GM21529 (cell line): ENCODE measurements around the gene CHAD.
A peak's percentile ranks its signal among the peaks of the same experiment; 100 is the strongest.

Source experiments
- ATAC-seq: cut with Tn5 transposase; IDR thresholded peaks from one replicate; pipeline ENCODE4 v1.9.1; 2021; ENCODE audit not compliant: unreplicated experiment

CHAD gene, protein sequence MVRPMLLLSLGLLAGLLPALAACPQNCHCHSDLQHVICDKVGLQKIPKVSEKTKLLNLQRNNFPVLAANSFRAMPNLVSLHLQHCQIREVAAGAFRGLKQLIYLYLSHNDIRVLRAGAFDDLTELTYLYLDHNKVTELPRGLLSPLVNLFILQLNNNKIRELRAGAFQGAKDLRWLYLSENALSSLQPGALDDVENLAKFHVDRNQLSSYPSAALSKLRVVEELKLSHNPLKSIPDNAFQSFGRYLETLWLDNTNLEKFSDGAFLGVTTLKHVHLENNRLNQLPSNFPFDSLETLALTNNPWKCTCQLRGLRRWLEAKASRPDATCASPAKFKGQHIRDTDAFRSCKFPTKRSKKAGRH

DNA sequence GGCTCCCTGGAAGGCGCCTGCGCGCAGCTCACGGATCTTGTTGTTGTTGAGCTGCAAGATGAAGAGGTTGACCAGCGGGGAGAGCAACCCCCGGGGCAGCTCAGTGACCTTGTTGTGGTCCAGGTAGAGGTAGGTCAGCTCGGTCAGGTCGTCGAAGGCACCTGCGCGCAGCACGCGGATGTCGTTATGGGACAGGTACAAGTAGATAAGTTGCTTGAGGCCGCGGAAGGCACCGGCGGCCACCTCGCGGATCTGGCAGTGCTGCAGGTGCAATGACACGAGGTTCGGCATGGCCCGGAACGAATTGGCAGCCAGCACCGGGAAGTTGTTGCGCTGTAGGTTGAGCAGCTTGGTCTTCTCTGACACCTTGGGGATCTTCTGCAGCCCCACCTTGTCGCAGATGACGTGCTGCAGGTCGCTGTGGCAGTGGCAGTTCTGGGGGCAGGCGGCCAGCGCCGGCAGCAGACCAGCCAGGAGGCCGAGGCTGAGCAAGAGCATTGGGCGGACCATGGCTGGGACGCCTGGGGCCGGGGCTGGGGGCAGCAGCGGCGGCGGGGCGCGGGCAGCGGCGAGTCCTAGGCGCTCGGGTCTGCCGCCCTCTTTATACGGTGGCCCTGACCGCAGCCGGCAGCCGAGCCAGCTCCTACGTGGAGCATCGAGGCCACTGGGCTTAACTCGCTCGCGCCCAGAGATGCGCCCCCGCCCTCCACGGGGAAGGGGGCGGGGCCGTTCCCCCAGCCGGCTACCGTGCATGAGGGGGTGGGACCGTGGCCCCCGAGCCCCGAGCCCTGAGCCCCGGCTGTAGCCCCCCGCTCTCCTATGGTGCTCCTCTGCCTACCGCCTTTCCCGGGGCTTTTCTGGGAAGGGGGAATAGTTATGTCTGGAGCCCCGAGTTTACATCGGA, at the start of gene CHAD:
Gene CHAD (minus strand): TSS at position 577 of the 904 bp plus-strand sequence. CDS start 67 bp downstream, at position 510.
- ATAC-seq = no peak

- ATAC-seq = no peak
Observed at GRCh38 chr17:50517504-50518383, 49.1 kb upstream of the CHAD start.

DNA sequence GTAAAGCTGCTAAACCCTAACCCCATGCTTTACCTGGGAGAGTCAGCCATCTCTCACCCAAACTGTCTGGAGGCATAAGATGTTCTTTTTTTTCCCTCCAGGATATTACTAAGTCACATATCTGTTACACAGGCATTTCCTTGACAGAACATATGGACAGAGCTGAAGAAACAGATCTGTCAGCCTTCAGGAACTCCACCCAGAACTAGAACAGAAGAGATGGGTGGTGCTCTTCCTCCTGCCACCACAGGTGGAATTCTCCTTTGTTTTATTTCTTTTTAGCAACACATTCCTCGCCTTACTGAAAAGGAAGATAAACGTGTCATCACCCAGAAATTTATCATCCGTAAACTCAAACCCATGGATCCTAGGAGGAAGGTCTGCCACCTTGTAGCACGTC, 48.3 kb upstream of the CHAD start:
- no peak for ATAC-seq

DNA sequence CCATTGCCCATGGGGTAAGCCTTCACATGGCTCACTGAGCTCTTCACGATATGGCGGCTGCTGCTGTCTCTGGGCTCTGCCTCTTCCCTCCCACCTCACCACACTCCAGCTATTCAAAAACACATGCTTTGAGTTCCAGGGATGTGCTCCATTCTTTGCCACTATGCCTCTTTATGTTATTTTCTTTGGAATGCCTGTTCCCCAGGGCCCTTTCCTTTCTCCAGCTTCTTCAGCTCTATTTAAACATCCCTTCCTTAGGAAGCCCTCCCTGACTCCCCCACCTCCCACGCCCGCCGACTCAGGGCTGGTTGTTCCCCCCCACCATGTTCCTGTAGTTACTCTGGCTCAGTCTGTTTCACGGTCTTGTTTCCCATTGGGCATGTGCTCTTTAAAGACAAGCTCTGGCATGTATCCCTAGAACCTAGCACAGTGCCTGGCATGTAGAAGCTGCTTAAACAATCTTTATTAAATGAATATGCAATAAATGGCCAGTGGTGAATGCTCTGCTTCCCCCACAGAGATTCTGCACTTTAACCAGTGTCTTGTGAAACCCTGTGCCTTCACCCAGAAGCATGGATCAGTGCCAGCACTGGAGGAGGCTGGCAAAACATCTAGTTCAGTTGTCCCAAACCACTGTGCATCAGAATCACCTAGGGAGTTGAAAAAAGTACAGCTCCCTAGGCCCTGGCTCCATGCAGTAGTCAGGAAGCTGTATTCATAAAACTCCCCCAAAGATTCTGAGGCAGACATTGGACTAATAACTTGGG, 46.4 kb upstream of the CHAD start:
- no peak for ATAC-seq

GRCh38 chr17:50514388-50514787, 45.7 kb upstream of the CHAD start:
- ATAC-seq = no peak

- no peak for ATAC-seq
Observed at GRCh38 chr17:50513495-50513894, 44.8 kb upstream of the CHAD start.

GRCh38 chr17:50511058-50511457, 42.4 kb upstream of the CHAD start:
- peak; percentile 86 for ATAC-seq

GRCh38 chr17:50508573-50509460, 40.1 kb upstream of the CHAD start:
- no peak for ATAC-seq

DNA sequence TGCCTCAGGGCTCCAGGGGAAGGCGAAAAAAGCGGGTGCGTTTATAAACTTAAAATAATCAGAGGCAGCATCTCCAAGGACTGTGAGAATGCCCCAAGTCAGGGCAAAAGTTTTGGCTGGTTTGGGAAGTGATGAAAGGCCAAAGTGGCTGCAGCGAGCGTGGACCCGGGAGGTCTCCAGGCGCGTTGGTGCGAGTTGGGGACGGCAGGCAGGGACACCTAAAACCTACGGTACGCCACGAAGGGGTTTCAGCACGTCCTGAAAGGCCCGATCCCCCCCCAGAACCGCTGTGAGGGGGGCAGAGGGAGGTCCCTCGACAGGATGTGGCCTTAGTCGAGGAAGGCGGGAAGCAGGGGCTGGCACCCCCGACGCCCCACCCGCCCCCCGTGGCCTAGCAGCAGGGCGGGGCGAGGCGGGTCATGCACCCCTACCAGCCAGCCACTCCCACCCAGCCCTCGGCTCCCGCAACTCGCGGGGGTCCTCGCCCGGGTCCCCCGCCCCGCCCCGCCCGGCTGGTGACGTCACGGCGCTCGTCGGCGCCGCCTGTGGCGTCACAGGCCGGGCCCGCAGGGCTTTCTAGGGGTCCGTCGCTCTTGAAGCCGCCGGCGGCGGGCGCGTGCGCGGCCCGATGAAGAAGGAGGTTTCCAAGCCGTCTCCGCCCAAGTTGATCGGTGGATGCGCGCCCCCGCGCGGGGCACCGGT, 39.3 kb upstream of the CHAD start, which contains the start of gene MYCBPAP:
Gene MYCBPAP (plus strand): TSS at position 569 of the 702 bp plus-strand sequence. CDS start 236 bp downstream, outside the sequence.
- ATAC-seq = no peak

GRCh38 chr17:50506298-50506697, 37.6 kb upstream of the CHAD start:
- no peak for ATAC-seq

DNA sequence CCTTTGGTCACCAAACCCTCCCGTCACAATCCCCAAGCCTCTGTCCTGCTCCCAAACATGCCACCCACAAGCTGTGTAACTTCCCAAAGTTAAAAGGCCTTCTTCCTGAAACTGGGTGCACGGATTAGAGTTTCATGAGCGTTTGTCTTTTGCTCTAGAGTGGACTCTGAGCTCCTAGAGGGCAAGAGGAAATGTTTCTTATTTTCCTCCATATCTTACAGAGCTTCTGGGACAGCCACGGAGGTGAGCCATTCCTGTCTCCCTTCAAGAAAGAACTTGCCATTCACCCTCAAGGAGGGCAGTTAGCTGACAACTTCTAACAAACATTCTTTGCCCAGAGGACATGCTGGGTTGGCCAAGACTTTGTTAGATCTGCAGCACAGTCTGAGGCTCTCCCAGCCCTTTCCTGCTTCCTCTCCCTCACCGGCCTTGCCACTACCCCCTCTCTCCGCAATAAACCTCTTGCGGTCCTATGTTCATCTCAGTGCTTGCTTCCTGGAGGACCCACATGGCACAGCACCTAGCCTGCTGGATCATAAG, 37.0 kb upstream of the CHAD start:
- ATAC-seq = no peak

- no peak for ATAC-seq
Observed at GRCh38 chr17:50502301-50502990, 33.8 kb upstream of the CHAD start.

DNA sequence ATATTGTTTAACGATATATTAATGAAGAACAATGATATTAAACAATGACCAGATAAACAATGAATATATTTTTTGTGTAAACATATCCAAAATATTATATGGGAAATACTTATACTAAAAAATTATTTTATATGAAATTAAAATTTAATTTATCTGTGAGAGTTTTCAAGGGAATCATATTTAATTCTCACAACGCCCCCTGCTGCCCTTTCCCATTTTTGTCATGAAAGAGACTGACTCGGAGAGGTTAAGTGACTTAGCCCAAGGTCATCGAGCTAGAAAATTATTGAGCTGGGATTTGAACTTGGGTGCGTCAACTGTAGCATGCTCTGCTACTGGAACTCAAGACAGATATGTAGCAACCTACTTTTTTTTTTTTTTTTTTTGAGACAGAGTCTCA, 32.4 kb upstream of the CHAD start:
- no peak for ATAC-seq

DNA sequence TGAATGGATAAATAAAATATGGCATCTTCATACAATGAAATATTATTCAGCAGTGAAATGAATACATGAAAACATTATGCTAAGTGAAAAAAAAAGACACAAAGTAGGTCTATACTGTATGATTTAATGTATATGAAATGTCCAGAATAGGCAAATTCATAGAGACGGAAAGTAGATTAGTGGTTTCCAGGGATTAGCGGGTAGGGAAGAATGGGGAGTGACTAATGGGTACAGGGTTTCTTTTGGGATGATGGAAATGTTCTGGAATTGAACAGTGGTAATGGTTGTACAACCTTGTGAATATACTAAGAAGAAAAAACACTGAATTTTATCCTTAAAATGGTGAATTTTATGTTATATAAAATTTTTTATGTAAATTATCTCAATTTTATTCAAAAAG, 31.0 kb upstream of the CHAD start:
- no peak for ATAC-seq

DNA sequence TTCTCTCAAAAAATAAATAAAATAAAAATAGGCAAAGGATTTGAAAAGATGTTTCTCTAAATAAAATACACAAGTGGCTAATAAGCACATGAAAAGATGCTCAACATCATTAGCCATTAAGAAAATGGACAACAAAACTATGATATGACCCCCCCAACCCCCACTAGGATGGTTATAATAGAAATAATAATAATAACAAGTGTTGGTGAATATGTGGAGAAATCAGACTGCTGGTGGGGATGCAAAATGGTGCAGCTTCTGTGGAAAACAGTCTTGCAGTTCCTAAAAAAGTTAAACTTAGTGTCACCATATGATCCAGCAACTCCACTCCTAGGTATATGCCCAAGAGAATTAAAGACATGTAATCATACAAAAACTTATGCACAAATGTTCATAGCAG, 30.6 kb upstream of the CHAD start:
- no peak for ATAC-seq

DNA sequence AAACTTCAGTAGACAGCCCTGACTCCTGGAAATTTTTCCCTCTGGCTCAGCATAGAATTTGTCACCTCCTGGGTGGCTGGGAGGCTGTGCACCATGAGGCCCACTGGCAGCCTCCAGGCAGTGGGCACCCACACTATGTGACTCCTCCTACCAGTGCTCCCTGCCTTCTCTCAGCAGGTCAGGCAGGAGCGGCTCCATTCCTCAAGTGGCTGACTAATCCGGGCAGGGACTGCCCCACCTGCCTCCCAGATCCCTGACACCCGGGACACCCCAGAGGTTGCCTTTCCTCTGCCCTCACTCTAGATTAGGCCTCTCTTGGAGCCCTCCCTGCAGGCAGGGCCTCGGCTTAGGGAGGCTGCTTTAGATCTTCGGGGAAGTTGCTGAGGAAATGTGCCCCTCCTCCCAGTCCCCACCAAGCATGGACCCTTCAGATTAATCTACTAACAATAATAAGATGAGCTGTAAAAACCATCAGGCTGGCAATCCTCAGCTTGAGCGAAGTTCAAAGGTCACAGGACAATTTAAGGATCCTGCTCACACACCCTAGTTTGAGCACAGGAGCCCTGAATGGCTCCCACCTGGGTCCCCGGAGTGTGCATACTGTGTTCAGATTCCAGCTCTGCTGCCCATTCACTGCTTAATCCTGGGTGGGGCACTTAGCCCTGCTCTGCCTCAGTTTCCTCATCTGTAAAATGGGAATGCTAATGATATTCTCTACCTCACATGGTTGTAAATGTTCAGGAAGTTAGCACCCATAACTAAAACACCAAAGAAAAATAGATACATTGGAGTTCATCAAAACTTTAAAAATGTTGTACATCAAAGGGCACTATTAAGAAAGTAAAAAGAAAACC, 29.6 kb upstream of the CHAD start:
- ATAC-seq = no peak

DNA sequence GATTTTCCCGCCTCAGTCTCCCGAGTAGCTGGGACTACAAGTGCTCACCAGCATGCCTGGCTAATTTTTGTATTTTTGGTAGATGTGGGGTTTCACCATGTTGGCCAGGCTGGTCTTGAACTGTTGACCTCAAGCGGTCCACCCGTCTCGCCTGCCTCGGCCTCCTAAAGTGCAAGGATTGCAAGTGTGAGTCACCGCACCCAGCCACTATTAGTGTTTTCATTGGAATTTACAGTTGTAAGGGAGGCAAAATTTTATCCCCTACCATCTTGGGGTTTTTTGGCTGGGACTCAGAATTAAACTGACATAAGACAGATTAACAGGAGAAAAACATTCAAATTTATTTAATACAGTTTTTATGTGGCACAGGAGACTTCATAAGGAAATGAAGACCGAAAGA, 27.2 kb upstream of the CHAD start:
- no peak for ATAC-seq
